ENCODE data around the gene CLEC4M. TPM values are rescaled to one million over a fixed set of nuclear protein-coding genes. Genes with fewer than 3 reads are reported as not detected.

CLEC4M gene
- polyA plus RNA-seq, 1 donor (not counting 4 experiments of a cell fraction or from before 2014, with no cell fraction given), result not detected

DNA sequence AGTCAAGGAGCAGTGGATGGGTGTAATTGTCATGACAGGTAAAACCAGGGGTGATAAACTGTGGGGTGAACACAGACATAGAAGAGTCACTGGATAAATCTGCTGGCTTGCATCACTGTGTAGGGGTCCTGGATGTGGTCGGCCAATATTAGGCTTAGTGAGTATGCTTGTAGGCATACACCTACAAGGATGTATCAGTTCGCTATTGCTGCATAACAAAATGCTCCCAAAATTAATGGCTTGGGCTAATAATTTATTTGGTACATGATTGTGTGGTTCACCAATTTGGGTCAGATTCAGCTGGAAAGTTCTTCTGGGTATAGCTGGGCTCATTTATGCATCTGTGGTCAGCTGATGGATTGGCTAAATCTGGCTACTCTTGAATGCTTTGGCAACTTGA, 55.8 kb downstream of the CLEC4M start:
- Histone ChIP-seq H3K9me3 (ENCODE audit: control insufficient read depth, low read depth, low read length) (peaks cover 2% of the 10 kb centered on the region), H3K4me2 (ENCODE audit: control insufficient read depth, extremely low read depth, insufficient read depth, low read depth, low read length) (no peak overlapping the region), H4K20me1 (ENCODE audit: control insufficient read depth, extremely low read depth, insufficient read depth, low read length) (no peaks in the 10 kb centered on the region), H3K9ac (ENCODE audit: control insufficient read depth, extremely low read depth, insufficient read depth, low read length) (no peak overlapping the region), H3K27me3 (ENCODE audit: control insufficient read depth, extremely low read depth, insufficient read depth, low read length) (no peaks in the 10 kb centered on the region), H3K27ac (ENCODE audit: control insufficient read depth, insufficient read depth, low read length) (no peak overlapping the region), H3K4me1 (ENCODE audit: control insufficient read depth, extremely low read depth, insufficient read depth, low read length) (peaks cover 7% of the 10 kb centered on the region), H3K36me3 (ENCODE audit: control insufficient read depth in 2 of 2, extremely low read depth in 1 of 2, insufficient read depth in 2 of 2, low read length in 2 of 2) (no peaks in the 10 kb centered on the region), H3K9me1 (ENCODE audit: control insufficient read depth, extremely low read depth, insufficient read depth, low read length) (no peaks in the 10 kb centered on the region), H2AFZ (ENCODE audit: control insufficient read depth, low read length) (no peak overlapping the region), H3K4me3 (ENCODE audit: control insufficient read depth in 2 of 3, extremely low read depth in 1 of 3, insufficient read depth in 2 of 3, low read depth in 1 of 3, low read length in 3 of 3) (no peak overlapping the region), H3K79me2 (ENCODE audit: control insufficient read depth, insufficient read depth, low read length) (no peaks in the 10 kb centered on the region)
- DNase-seq (ENCODE audit: low read depth, low spot score), result no peak
- dilution Hi-C loops (cut with MboI; ENCODE audit: extremely low pct_ligation_motif_present, low sequenced_read_pairs), result no loop called here
- TF ChIP-seq, protein P1, sequence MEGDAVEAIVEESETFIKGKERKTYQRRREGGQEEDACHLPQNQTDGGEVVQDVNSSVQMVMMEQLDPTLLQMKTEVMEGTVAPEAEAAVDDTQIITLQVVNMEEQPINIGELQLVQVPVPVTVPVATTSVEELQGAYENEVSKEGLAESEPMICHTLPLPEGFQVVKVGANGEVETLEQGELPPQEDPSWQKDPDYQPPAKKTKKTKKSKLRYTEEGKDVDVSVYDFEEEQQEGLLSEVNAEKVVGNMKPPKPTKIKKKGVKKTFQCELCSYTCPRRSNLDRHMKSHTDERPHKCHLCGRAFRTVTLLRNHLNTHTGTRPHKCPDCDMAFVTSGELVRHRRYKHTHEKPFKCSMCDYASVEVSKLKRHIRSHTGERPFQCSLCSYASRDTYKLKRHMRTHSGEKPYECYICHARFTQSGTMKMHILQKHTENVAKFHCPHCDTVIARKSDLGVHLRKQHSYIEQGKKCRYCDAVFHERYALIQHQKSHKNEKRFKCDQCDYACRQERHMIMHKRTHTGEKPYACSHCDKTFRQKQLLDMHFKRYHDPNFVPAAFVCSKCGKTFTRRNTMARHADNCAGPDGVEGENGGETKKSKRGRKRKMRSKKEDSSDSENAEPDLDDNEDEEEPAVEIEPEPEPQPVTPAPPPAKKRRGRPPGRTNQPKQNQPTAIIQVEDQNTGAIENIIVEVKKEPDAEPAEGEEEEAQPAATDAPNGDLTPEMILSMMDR (optimal IDR thresholded peaks at IDR 0.05 in 1 of 3, IDR thresholded peaks at IDR 0.05 in 1 of 3, conservative IDR thresholded peaks at IDR 0.05 in 1 of 3; ENCODE audit: extremely low read depth in 1 of 3, insufficient read depth in 2 of 3, low read length in 3 of 3), result no peak
- FAIRE-seq, result no peak

Other genes starting within 250 kb of the CLEC4M start
- 8.5 to 15.9 TPM (median 10.0 TPM) in 3 replicates for gene ZNF358, start 247.1 kb upstream of the CLEC4M start, polyA plus RNA-seq
- 14.0 to 36.0 TPM (median 15.5 TPM) in 3 replicates for gene MCOLN1, start 240.6 kb upstream of the CLEC4M start, polyA plus RNA-seq
- 22.4 to 40.0 TPM (median 33.1 TPM) in 3 replicates for gene PNPLA6, start 227.5 kb upstream of the CLEC4M start, polyA plus RNA-seq
- 2.4 to 6.1 TPM (median 5.0 TPM) in 3 replicates for gene CAMSAP3, start 167.4 kb upstream of the CLEC4M start, polyA plus RNA-seq
- gene XAB2, start 133.7 kb upstream of the CLEC4M start, polyA plus RNA-seq, result 15.6 to 22.9 TPM (median 17.7 TPM) in 3 replicates
- 32.8 to 85.8 TPM (median 51.5 TPM) in 3 replicates for gene PET100, start 133.4 kb upstream of the CLEC4M start, polyA plus RNA-seq
- gene PCP2, start 129.5 kb upstream of the CLEC4M start, polyA plus RNA-seq, result not detected in 3 replicates
- 58.8 to 88.7 TPM (median 63.6 TPM) in 3 replicates for gene STXBP2, start 126.1 kb upstream of the CLEC4M start, polyA plus RNA-seq
- gene RETN, start 94.2 kb upstream of the CLEC4M start, polyA plus RNA-seq, result not detected in 3 replicates
- gene MCEMP1, start 86.2 kb upstream of the CLEC4M start, polyA plus RNA-seq, result 0.09 TPM in 1 of 3 replicates, not detected in the others
- 27.7 to 141 TPM (median 54.8 TPM) in 3 replicates for gene TRAPPC5, start 82.4 kb upstream of the CLEC4M start, polyA plus RNA-seq
- 0.14 TPM in 1 of 3 replicates, not detected in the others for gene FCER2, start 61.1 kb upstream of the CLEC4M start, polyA plus RNA-seq
- not detected in 3 replicates for gene CLEC4G, start 31.1 kb upstream of the CLEC4M start, polyA plus RNA-seq
- gene CD209, start 15.7 kb upstream of the CLEC4M start, polyA plus RNA-seq, result not detected in 3 replicates
- gene EVI5L, start 67.0 kb downstream of the CLEC4M start, polyA plus RNA-seq, result 7.5 to 14.8 TPM (median 8.5 TPM) in 3 replicates
- 0.05 TPM in 2 of 3 replicates, not detected in the other for gene PRR36, start 111.1 kb downstream of the CLEC4M start, polyA plus RNA-seq
- 11.5 to 22.2 TPM (median 13.5 TPM) in 3 replicates for gene LRRC8E, start 125.3 kb downstream of the CLEC4M start, polyA plus RNA-seq
- gene MAP2K7, start 140.6 kb downstream of the CLEC4M start, polyA plus RNA-seq, result 8.4 to 11.7 TPM (median 10.9 TPM) in 3 replicates
- 0.28 to 0.72 TPM (median 0.68 TPM) in 3 replicates for gene TGFBR3L, start 151.6 kb downstream of the CLEC4M start, polyA plus RNA-seq
- gene SNAPC2, start 157.1 kb downstream of the CLEC4M start, polyA plus RNA-seq, result 10.7 to 15.5 TPM (median 10.8 TPM) in 3 replicates
- 0.41 to 2.1 TPM (median 1.5 TPM) in 3 replicates for gene CTXN1, start 162.9 kb downstream of the CLEC4M start, polyA plus RNA-seq
- 32.4 to 37.1 TPM (median 34.8 TPM) in 3 replicates for gene TIMM44, start 180.4 kb downstream of the CLEC4M start, polyA plus RNA-seq
- gene ELAVL1, start 242.4 kb downstream of the CLEC4M start, polyA plus RNA-seq, result 32.6 to 96.8 TPM (median 46.9 TPM) in 3 replicates